Measurements from ENCODE around the gene C19orf33. TPM values are rescaled to one million over a fixed set of nuclear protein-coding genes. Genes with fewer than 3 reads are reported as not detected.

Gene C19orf33
- total and polyA plus RNA-seq, 2 donors from 2014 or later: 40.3 to 43.9 TPM

DNA sequence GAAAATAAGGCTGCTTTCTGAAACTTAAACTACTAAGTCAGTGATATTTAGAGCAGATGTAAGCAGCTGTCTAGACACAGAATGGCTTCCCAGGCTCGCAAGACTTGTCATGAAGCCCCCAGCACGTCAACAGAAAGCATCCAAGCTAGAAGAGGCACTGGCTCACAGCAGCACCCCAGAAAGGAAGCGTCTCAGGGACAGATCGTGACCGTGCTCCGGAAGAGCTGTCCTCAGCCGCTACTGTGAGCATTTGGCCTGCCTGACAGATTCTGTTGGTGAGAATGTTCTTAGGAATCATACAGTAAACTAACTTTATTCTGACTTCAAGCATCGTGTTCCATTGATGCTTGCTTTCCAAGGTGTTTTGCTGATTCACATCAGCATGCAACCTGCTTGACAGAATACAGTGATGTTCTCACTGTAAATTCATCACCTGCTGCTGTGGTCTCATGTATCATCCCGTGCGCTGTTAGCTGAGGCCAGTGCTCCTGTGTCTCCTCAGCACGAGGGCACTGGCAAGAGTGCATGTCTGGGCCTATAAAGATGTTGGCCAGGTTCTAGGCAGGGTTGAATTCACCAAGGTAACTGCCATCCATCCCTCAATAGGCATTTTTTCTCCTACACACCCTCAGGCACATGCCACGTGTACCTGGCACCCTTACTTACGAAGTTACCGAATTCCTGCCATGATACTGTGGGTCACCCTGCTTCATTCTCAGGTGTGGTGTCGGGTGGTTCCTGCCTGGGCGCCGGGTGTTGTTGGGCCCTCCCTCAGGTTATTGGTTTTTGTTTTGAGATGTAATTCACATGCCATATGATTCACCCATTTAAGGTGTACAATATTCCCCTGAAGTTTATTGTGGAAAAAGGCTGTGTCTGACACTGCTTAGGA, 23.8 kb upstream of the C19orf33 start:
- Histone ChIP-seq H3K4me3 (ENCODE audit: low read length in 3 of 3) (no peak overlapping the region), H3K4me1 (ENCODE audit: control insufficient read depth in 2 of 3, insufficient read depth in 2 of 3, low read depth in 1 of 3, low read length in 3 of 3) (peaks cover 0 to 34% (median 27%) of the 10 kb centered on the region in 3 donors), H3K27me3 (ENCODE audit: control insufficient read depth, insufficient read depth, low read length) (no peaks in the 10 kb centered on the region), H3K27ac (ENCODE audit: low read depth in 2 of 2, low read length in 2 of 2) (peak overlapping the region; percentile 56 to 60), H3K9me3 (ENCODE audit: control insufficient read depth in 2 of 3, insufficient read depth in 1 of 3, low read length in 3 of 3) (no peaks in the 10 kb centered on the region), H3K9ac (ENCODE audit: low read length in 3 of 3) (peak overlapping the region in 1 of 3 donors; percentile 35), H3K36me3 (ENCODE audit: control insufficient read depth in 2 of 3, insufficient read depth in 3 of 3, low read length in 3 of 3) (peaks cover 0 to 11% (median 3%) of the 10 kb centered on the region in 3 donors)
- TF ChIP-seq, protein P1, sequence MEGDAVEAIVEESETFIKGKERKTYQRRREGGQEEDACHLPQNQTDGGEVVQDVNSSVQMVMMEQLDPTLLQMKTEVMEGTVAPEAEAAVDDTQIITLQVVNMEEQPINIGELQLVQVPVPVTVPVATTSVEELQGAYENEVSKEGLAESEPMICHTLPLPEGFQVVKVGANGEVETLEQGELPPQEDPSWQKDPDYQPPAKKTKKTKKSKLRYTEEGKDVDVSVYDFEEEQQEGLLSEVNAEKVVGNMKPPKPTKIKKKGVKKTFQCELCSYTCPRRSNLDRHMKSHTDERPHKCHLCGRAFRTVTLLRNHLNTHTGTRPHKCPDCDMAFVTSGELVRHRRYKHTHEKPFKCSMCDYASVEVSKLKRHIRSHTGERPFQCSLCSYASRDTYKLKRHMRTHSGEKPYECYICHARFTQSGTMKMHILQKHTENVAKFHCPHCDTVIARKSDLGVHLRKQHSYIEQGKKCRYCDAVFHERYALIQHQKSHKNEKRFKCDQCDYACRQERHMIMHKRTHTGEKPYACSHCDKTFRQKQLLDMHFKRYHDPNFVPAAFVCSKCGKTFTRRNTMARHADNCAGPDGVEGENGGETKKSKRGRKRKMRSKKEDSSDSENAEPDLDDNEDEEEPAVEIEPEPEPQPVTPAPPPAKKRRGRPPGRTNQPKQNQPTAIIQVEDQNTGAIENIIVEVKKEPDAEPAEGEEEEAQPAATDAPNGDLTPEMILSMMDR (IDR thresholded peaks at IDR 0.05; ENCODE audit: borderline replicate concordance, extremely low read depth, insufficient read depth): no peak
- FAIRE-seq: no peak
- no peak for DNase-seq
- intact Hi-C loops (cut with DNase I): no loop called here

DNA sequence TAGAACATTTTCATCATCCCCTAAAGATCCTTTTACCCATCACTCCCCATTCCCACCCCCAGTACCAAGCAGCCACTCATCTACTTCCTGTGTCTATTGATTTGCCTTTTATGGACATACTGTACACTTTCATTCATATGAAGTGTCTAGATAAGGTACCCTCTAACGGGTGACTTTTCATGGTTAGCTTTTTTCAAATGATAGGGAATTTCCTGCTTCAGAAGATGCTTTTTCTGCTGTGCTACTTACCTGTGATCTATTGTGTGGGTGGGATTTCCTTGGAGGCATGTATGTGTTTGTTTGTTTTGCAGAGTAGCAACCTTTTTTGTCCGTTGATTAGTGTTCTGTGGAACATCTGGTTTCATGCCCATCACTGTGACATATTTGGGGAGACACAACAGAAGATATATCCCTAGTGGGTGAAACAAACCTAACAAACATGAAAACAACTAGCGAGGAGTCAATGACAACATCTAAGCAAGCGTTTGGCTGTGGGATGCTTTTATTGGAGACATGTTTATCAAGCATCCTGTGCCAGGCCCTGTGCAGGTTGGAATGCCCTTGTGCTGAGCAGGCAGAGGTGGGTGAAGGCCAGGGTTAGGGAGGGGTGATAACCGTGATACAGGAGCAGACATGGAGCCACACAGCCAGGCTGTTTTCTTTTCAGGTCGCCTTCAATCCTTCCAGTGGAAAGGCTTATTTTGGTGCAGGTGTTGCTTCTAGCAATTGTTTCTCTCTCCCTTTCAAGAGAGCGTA, 22.1 kb upstream of the C19orf33 start:
- peaks cover 0 to 32% (median 25%) of the 10 kb centered on the region in 3 donors for H3K4me1 ChIP-seq (ENCODE audit: control insufficient read depth in 2 of 3, insufficient read depth in 2 of 3, low read depth in 1 of 3, low read length in 3 of 3)
- FAIRE-seq (no peak), DNase-seq (no peak)
- intact Hi-C loops (cut with DNase I): no loop called here
- peak overlapping the region; percentile 1 to 28 for H3K27ac ChIP-seq (ENCODE audit: low read depth in 2 of 2, low read length in 2 of 2)
- H3K9me3 ChIP-seq (ENCODE audit: control insufficient read depth in 2 of 3, insufficient read depth in 1 of 3, low read length in 3 of 3): no peaks in the 10 kb centered on the region
- TF ChIP-seq, protein P1 (IDR thresholded peaks at IDR 0.05; ENCODE audit: borderline replicate concordance, extremely low read depth, insufficient read depth): no peak
- H3K36me3 ChIP-seq (ENCODE audit: control insufficient read depth in 2 of 3, insufficient read depth in 3 of 3, low read length in 3 of 3): peaks cover 0 to 22% (median 3%) of the 10 kb centered on the region in 3 donors
- H3K4me3 ChIP-seq (ENCODE audit: low read length in 3 of 3): no peak overlapping the region
- no peak overlapping the region for H3K9ac ChIP-seq (ENCODE audit: low read length in 3 of 3)
- H3K27me3 ChIP-seq (ENCODE audit: control insufficient read depth, insufficient read depth, low read length): no peaks in the 10 kb centered on the region

DNA sequence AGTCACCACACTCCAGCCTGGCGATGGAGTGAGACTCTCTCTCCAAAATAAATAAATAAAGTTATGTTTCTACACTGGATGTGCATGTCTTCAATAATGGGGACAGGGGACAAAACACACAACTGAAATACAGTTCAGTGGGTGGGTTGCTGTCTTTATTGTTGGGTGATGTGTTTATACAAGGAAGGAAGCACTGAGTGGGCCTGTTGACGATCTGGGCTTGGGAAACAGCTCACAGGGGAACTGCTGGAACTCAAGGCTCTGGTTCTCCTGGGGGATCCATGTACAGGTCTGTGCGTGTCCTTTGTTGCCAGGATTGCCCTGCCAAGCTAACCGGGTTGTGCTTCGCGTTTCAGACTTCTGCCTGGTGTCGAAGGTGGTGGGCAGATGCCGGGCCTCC, 20.8 kb upstream of the C19orf33 start:
- no peaks in the 10 kb centered on the region for H3K27me3 ChIP-seq (ENCODE audit: control insufficient read depth, insufficient read depth, low read length)
- TF ChIP-seq, protein P1 (IDR thresholded peaks at IDR 0.05; ENCODE audit: borderline replicate concordance, extremely low read depth, insufficient read depth): no peak
- no peak for FAIRE-seq
- H3K9me3 ChIP-seq (ENCODE audit: control insufficient read depth in 2 of 3, insufficient read depth in 1 of 3, low read length in 3 of 3): no peaks in the 10 kb centered on the region
- no peak overlapping the region for H3K4me3 ChIP-seq (ENCODE audit: low read length in 3 of 3)
- DNase-seq: no peak
- intact Hi-C loops (cut with DNase I): no loop called here
- peaks cover 0 to 25% (median 12%) of the 10 kb centered on the region in 3 donors for H3K4me1 ChIP-seq (ENCODE audit: control insufficient read depth in 2 of 3, insufficient read depth in 2 of 3, low read depth in 1 of 3, low read length in 3 of 3)
- H3K27ac ChIP-seq (ENCODE audit: low read depth in 2 of 2, low read length in 2 of 2): no peak overlapping the region
- peak overlapping the region in 1 of 3 donors; percentile 12 for H3K9ac ChIP-seq (ENCODE audit: low read length in 3 of 3)
- H3K36me3 ChIP-seq (ENCODE audit: control insufficient read depth in 2 of 3, insufficient read depth in 3 of 3, low read length in 3 of 3): peaks cover 0 to 27% (median 3%) of the 10 kb centered on the region in 3 donors

Measured in kidney (tissue), 14 donors.